HG03354 (cell line): Measurements from ENCODE around the gene BPIFB4.

Source experiments
- ATAC-seq: cut with Tn5 transposase; IDR thresholded peaks from one replicate; pipeline ENCODE4 v1.9.1; 2021; ENCODE audit warnings: mild to moderate bottlenecking; ENCODE audit not compliant: unreplicated experiment, poor library complexity, severe bottlenecking

BPIFB4 gene

DNA sequence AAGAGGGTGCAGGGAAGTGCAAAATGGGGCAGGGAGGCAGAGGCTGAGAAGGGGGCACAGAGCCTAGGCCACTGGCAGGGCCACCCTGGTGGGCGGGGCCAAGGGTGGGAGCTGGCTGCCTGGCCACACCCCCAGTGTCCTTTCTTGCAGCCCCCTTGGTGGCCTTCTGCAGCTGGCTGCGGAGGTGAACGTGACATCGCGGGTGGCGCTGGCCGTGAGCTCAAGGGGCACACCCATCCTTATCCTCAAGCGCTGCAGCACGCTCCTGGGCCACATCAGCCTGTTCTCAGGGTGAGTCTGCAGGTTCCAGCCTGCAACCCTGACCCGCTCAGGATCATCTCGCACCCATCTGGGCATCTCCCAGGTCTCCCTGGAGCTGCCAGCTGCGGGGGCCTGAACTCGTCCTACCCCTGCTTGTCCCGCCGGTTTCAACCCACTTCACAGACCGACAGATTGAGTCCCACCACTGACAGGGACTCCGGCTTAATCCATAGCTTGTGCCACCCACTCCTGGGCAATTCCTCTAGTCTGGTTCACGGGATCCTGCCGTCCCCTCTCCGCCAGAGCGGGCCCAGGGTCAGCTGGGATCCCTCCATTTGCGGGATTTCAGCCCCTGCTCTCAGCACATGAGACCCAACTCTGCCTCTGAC, 19.6 kb upstream of the BPIFB4 start:
- ATAC-seq, result no peak

DNA sequence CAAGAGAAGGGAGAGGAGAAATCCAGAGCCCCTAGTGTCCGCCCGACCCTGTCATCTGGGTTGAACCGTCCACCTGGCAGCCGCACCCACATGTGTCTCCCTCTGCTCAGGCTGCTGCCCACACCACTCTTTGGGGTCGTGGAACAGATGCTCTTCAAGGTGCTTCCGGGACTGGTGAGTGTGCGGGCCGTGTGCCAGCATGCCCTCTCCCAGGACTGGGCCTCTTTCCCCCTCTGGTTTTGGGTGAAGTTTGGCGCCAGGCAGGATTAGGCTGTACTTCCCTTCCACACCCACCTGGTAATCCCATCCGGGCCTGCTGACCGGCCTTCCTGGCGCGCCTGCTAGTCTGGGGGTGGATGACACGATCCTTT, 17.8 kb upstream of the BPIFB4 start:
- no peak for ATAC-seq

DNA sequence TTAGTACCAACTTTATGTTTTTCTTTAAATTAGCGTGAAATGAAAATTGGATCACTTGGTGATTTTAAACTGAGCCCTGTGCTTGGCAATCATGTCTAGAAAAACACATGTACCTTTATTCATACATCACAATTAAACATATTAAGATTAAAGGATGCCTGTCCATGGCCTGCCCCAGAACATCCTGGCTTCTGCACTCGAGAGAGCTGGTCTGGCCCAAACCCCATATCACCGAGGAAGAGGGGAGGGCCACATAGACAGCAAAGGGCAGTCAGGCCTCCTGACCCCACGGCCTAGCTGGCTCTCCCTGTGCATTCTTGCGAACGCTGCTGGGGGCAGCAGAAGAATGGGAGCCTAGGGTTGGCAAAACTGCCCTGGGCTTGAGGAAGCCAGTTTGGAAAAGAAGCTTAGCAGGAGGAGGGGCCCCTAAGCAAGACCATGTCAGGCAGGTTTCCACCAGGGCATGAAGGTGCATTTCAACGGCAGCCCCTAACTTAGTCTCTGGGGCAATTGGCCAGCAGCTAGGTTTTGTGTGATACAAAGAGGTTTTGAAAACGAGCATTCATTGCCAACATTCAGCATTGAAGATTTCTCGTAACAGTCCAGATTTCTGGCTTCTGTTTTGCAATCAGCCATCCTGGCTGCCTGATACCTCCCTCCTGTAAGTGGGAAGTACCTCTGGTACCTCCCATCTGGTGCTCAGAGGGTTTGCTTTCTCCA, 17.2 kb upstream of the BPIFB4 start:
- no peak for ATAC-seq

DNA sequence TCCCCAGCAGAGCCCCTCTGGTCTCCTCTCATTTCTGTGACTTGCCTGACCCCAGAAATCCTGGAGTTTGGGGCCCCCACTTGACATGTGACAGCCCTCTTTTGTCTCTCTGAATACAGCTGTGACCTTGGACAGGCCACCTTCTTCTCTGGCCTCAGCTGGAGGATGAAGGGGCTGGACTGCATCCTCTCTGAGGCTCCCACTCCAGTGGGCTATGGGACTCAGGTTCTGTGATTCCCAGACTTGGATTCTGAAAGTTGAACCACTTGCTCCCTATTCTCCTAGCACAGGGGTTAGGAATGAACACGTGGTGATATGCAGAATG, 16.7 kb upstream of the BPIFB4 start:
- ATAC-seq, result no peak

GRCh38 chr20:33063271-33063670, 16.2 kb upstream of the BPIFB4 start:
- no peak for ATAC-seq

GRCh38 chr20:33064572-33065287, 14.7 kb upstream of the BPIFB4 start:
- no peak for ATAC-seq

GRCh38 chr20:33065785-33066184, 13.7 kb upstream of the BPIFB4 start:
- ATAC-seq, result no peak

DNA sequence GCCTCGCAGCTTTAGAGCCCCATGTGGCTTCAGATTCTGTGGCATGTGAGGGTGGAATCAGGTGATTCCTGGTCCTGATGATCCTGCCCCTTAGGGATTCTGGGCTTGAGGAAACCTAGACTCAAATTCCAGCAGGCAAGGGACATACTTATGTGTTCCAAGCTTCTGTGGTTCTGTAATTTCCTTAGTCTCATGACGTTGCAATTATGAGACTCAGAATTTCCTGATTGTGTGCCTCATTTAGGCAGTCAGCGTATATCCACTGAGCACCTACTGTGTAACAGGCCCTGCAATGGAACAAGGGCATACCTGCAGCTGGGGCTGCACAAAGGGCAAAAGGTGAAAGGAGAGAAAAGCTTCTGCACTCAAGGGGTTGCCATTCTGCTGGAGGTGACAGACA, 11.6 kb upstream of the BPIFB4 start:
- ATAC-seq, result no peak

- ATAC-seq, result no peak
Observed at GRCh38 chr20:33068251-33068939, 11.0 kb upstream of the BPIFB4 start.

DNA sequence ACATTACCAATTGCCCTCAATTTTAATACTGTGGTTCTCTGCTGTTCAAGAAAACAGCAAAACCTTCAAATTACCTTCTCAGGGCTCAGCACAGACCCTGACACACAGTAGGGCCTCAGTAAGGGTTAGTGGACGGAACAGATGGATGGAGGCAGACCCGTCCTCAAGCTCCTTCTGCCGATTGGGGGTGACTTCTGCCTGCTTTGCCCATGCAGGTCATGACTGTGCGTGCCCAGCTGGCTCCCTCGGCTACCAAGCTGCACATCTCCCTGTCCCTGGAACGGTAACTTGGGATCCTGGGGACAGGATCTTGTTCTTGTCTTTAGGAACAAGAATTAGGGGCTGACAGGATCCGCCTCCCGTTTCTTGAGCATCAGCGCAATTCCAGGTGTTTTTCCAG, 9.8 kb upstream of the BPIFB4 start:
- ATAC-seq, result no peak

DNA sequence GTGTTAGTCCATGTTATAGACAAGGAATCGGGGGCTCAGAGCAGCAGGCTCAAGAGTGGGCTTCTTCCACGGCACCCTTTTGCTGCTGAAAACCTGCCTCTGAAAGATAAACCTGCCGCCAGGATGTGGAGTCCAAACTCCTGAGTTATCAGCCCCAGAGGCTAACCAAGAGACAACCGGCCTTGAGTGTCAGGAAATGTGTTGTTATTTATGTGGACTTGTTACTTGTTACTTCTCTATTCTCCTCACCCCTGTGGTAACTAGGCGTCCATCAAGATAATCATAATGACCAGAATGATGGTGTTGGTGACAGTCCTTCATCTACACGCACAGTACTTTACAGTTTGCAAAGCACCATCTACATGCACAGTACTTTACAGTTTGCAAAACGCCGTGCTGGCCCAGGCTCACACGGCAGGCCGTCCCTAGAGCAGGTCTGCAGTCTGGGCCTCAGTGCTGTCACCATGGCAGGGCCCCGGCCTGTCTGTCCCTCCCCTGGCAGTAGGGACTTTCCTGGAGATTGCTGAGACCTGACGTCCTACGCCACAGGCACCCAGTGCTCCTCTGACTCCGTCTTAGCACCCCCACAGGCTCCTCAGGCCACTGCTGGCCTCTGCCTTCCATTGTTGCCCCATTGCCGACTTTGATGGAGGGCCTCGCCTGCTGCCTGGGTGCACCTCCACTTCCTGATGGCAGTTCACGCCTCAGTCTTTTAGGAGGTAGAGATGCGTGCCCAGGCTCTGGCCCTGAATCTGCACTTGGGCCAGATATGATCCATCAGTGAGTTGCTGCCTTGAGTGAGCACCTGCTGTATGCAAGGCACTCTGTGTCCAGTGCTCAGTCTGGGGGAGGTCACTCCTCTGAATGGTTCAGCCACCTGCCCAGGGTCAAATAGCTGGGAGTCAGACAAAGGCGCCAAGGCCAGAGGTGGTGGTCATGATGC, 9.1 kb upstream of the BPIFB4 start:
- ATAC-seq, result no peak

DNA sequence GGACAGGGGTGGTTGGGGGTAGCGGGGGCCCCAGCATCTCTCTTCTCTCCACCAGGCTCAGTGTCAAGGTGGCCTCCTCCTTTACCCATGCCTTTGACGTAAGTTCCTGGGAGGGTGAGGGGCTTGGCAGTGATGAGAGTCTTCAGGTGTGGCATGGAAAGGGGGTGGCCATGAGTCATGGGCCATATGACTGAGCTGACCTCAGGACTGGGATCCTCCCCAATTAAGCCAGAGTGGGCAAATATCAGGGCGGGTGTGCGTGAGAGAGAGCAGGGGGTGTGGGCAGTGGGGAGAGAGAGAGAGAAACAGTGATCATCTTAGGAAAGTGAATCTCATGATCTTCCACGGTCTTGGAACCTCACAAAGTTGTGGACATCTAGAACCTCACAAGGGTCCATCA, 8.2 kb upstream of the BPIFB4 start:
- no peak for ATAC-seq

- no peak for ATAC-seq
Observed at GRCh38 chr20:33072362-33072761, 7.1 kb upstream of the BPIFB4 start.

DNA sequence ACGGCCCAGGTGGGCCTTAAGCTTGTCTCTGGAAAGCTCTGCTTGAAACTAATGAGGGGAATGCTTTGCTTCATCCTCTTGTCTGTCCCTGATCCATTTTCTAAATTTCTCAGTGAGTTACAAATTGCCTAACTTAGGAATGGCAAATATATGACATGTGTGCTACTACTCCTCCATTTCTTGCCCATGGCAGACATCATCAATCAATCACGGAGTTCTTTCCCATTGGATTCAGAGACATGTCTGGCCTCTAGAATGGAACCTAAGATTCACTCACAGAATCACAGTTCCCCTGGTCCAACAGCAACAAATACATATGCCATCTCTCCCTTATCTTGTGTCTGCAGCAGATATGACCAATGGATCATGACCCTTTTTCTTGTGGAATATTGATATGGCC, 6.6 kb upstream of the BPIFB4 start:
- ATAC-seq, result no peak

DNA sequence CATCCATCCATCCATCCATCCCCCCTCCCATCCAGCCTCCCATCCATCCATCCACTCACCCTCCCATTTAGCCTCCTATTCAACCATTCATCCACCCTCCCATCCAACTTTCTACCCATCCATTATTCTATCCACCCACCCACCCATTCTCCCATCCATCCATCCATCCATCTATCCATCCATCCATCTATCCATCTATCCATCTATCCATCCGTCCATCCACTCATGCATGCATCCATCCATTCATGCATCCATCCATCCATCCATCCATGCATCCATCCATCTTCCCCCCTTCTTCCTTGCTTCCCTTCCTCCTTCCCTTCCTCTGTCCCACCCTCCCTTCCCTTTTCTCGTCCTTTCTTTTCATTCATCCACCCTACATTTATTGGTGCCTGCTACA, 4.8 kb upstream of the BPIFB4 start:
- no peak for ATAC-seq

- no peak for ATAC-seq
Observed at GRCh38 chr20:33075281-33075680, 4.2 kb upstream of the BPIFB4 start.

DNA sequence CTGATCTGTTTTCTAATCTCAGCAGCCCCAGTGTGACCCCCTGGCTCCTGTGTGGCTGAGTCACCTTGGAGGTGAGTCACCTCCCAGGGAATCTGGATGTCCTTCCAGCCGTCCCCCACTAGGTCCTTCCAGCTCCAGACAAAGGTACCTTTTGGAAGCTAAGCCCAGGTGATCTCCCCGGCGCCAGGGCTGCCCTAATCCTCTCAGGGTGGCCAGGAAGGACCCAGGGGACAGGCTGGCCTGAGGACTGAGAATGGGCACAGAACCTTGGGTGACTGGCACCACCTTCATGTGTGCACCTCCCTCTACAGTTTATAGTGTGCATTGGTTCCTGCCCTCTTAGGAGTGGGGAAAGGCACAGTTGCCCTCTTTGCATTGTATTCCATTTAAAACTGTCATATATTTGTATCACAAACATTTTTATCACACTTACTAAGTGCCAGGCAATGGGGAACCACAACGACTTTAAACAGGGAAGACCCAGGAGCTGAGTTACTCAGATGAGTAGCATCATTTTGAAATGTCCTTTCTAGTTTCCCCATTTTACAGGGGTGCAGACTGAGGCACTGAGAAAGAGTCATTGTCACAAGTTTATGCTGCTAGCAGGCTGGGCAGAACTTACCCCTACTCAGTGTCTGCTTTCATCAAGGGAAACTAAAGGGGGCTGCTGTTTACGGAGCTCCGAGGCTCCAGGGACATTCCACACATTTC, 2.6 kb upstream of the BPIFB4 start:
- ATAC-seq, result no peak

DNA sequence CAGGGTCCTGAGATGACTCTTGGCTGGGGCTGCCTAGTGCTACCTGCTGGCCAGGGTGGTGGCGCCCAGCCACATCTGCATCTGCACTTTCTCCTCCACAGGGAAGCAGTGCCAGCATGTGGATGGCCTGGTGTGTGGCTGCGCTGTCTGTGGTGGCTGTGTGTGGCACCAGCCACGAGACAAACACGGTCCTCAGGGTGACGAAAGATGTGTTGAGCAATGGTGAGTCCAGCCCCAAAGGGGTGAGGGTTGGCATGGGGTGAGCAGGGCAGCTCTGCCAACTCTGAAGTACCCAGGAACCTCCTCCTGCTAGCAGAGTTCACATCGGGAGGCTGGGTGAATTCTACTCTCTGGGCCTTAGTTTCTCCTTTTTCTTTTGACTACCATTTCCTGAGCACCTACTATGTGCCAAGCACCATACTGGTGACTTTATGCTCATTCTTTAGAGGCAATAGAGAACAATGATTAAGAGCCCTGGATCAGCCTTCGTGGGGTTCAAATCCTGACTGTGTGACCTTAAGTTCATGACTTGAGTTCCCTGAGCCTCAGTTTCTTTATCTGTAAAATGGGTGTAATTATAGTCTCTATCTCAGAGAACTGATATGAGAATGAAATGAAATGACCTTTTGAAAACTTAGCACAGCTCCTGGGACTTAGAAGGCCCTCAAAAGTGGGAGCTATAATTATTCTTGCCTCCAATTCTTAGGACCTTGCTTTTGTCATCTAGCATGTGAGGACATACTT, 2.1 kb downstream of the BPIFB4 start:
- ATAC-seq, result no peak
